HTERT RPE-1 (cell line): ENCODE measurements around the gene DALRD3.

Experiments
- in situ Hi-C: fragments of 300-500 bp; cut with MboI; formaldehyde crosslinking; loops from 4 replicates; pipeline ENCODE4 v1.14.3; 2020; ENCODE audit warnings: low sequenced_read_pairs

The DALRD3 gene

GRCh38 chr3:48982686-48983085 is 35.7 kb downstream of the DALRD3 start:
- in situ Hi-C loops = no loop called here

- in situ Hi-C loops = no loop called here
Observed at GRCh38 chr3:48982016-48982415, 36.4 kb downstream of the DALRD3 start.

DNA sequence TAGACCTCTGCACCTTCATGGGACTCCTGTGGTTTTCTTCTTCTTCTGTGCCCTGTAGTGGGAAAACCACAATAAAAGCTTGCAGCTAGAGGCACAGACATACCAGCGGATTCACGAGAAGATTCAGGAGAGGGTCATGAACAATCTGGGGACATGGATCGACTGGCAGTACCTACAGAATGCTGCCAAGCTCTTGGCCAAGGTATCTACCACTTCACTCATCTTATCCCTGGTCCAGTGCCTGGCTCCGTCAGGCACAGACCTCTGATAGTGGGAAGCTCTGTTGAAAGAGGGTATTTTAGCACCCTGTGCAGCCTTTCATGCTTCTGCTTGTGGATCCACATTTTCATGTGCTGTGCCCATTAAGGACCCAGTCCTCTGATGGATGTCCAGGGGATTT is 38.1 kb downstream of the DALRD3 start:
- in situ Hi-C loops = no loop called here

DNA sequence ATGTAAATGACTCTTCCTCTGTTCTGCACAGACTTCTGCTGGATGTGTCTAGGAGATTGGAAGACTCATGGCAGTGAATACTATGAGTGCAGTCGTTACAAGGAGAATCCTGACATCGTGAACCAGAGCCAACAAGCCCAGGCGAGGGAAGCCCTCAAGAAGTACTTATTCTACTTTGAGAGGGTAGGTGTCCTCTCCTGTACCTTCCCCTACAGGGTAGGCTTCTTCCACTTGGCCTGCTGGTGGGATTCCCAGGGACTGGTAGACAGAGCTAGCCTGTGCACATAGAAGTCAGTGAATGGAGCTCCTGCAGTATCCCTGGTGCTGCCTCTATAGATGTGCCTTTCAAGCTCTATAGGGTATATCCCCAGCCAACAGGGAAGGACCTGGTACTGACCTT is 38.9 kb downstream of the DALRD3 start:
- in situ Hi-C loops = no loop called here

- in situ Hi-C loops = no loop called here
Observed at GRCh38 chr3:48974076-48974864, 44.1 kb downstream of the DALRD3 start.

DNA sequence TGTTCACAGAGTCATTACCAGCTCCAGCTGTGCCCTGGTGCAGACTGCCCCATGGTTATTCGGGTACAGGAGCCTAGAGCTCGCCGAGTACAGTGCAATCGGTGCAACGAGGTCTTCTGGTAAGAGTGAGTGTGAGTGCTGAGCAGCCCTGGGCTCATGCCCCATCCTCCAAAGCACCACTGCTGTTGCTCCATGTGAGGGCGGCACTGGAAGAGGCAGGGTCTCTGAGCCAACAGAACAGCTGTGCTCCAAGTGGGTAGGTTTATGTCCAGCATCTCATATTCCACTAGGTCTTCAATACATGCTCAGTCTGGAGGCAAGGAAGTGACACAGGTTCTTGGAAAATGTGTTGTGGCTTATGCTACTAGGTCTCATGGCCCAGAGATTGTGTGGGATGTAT is 47.8 kb downstream of the DALRD3 start:
- in situ Hi-C loops = no loop called here

DNA sequence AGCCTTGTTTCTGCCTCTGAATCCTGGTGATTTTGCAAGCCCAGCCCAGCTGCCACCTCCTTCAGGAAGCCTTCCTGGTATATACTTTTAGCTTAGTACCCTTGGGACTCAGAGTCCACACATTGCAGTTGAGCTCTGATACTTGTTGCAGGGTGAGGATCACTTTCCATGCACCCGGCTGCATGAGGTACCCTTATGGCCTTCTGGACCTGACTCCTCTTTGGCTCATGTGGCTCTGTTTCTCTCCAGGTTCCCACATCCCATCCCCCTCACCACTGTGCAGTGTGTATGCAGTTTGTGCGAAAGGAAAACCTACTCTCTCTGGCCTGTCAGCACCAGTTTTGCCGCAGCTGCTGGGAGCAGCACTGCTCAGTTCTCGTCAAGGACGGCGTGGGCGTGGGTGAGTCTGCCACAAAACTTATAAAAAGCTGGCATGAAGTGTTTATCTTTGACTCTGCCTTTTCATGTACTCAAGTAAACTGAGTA is 51.5 kb downstream of the DALRD3 start:
- in situ Hi-C loops = no loop called here

GRCh38 chr3:48966367-48966766 is 52.0 kb downstream of the DALRD3 start:
- in situ Hi-C loops = no loop called here
